Heart left ventricle (tissue), 16 donors: ENCODE results near the gene NEUROG2. TPM values are rescaled to one million over a fixed set of nuclear protein-coding genes. Genes with fewer than 3 reads are reported as not detected.
A peak's percentile ranks its signal among the peaks of the same experiment; 100 is the strongest.

ENCODE experiments used
- ATAC-seq, 4 donors: fragments of 200-7000 bp; cut with Tn5 transposase; one replicate each; pipeline ENCODE4 v1.9.1; 2020 to 2022; ENCODE audit warnings: moderate library complexity in 4 of 4, mild to moderate bottlenecking in 3 of 4, moderate number of reproducible peaks in 1 of 4
- DNase-seq, 5 donors: peaks; one replicate each; pipeline ENCODE4 v3.0.0-alpha.2; 2020
- H3K27ac ChIP-seq, 12 donors: fragments of 200-600 bp; sonication (generic) in 4 of 12; one replicate each; pipeline versions ENCODE4 v1.5.0 to v1.8.0; 2016 to 2022; ENCODE audit warnings: mild to moderate bottlenecking in 2 of 12
- H3K27me3 ChIP-seq, 9 donors: fragments of 200-600 bp; sonication (generic) in 2 of 9; one replicate each; pipeline versions ENCODE4 v1.5.1 to v1.8.0; 2016 to 2022; ENCODE audit warnings: mild to moderate bottlenecking in 3 of 9
- H3K36me3 ChIP-seq, 9 donors: fragments of 200-600 bp; sonication (generic) in 2 of 9; one replicate each; pipeline versions ENCODE4 v1.5.0 to v1.8.0; 2018 to 2022; ENCODE audit warnings: mild to moderate bottlenecking in 2 of 9
- H3K4me1 ChIP-seq, 12 donors: fragments of 200-600 bp; sonication (generic) in 4 of 12; one replicate each; pipeline versions ENCODE4 v1.5.0 to v1.8.0; 2016 to 2022; ENCODE audit warnings: mild to moderate bottlenecking in 3 of 12
- H3K4me3 ChIP-seq, 12 donors: fragments of 200-600 bp; sonication (generic) in 4 of 12; one replicate each; pipeline versions ENCODE4 v1.5.0 to v1.8.0; 2017 to 2022; ENCODE audit warnings: mild to moderate bottlenecking in 9 of 12, moderate library complexity in 4 of 12
- H3K9me3 ChIP-seq, 12 donors: fragments of 200-600 bp; sonication (generic) in 4 of 12; one replicate each; pipeline versions ENCODE4 v1.5.0 to v1.8.0; 2016 to 2022; ENCODE audit warnings: mild to moderate bottlenecking in 1 of 12
- CTCF ChIP-seq, 12 donors: fragments of 200-600 bp; sonication (generic) in 4 of 12; IDR thresholded peaks; one replicate each; pipeline versions ENCODE4 v1.5.0 to v1.8.0; 2018 to 2022; ENCODE audit warnings: antibody characterized with exemption in 12 of 12, mild to moderate bottlenecking in 5 of 12
- POLR2A ChIP-seq, 2 donors: fragments of 450-650 bp; IDR thresholded peaks; one replicate each; pipeline ENCODE4 v1.6.1; 2017; ENCODE audit warnings: antibody characterized with exemption in 2 of 2, mild to moderate bottlenecking in 2 of 2, moderate library complexity in 2 of 2
- WGBS, 4 donors: extraction: QIAGEN DNeasy Blood & Tissue Kit in 2 of 4; methylation state at CpG; one replicate each; pipeline versions ENCODE4 v1.1.5 to v1.1.7; 2013 to 2018; 5-methylcytosine and 5-hydroxymethylcytosine counted together
- intact Hi-C, 10 donors: fragments of 100-400 bp; cut with DNase I; formaldehyde crosslinking; loops; one replicate each; pipeline versions ENCODE4 v1.11.1 to v1.14.2; 2022
- long read RNA-seq, 3 donors: library from polyadenylated mRNA; unstranded; transcript quantifications; one replicate each; pipeline ENCODE4 v2.0.0, GENCODE V29; 2020 to 2021
- polyA plus RNA-seq, 2 donors: library from polyadenylated mRNA; stranded (reverse); fragments of 200-250 nt; gene quantifications; one replicate each; pipeline ENCODE4 v1.2.3, GENCODE V29; 2013
- total RNA-seq, 9 donors: library from RNA; depleted of rRNA in 2 of 9; stranded (reverse); fragments of >200 nt in 2 of 9; fragmentation: NEBNext Ultra II Directional in 3 of 9; extraction: Animal tissue kit (Norgen Biotek cat#: 25700) in 3 of 9; gene quantifications; one replicate each; pipeline versions ENCODE4 v1.1.0 to v1.2.4, GENCODE V29; 2016 to 2023
- donor health status: ischemic (EF 13 %, LVEDD 7.1; RV severe dilation, severe dysfunction).
- donor health status: healthy with polysubstance abuse.
- donor health status: DM: no; HTN: yes; CAD: no.
- donor health status: DM: no; HTN: no; CAD: no.
- donor health status: ischemic (EF 25% LVEDD 6.9; RV normal size, moderate dysfunction).
- donor health status: ischemic (EF 25% LVEDD 5.7; RV mildly dilated, moderate dysfunction).
- donor health status: healthy.
- donor health status: DM: yes; HTN: yes; CAD: no.
- donor health status: ischemic (EF 35%, LVEDD 5.7; RV mildly dilated, moderate dysfunction).
- donor health status: nonischemic (EF 11% LVEDD 7.7; RV severe dilation, severe dysfunction).
- donor health status: DM: yes; HTN: yes; CAD: no.
- donor health status: PGD.
- donor health status: ischemic (EF 29% LVEDD 5.4; RV normal size, mild dysfunction).
- donor health status: nonischemic (EF 23%, LVEDD 6.1; RV moderate dilation, normal function).

Gene NEUROG2
- not detected for total RNA-seq
- not detected for polyA plus RNA-seq
- long read RNA-seq, donor 1 = 0 reads
- long read RNA-seq, donor 2 = 0 reads
- long read RNA-seq, donor 3 = 0 reads

- Histone ChIP-seq H3K9me3 (no peaks in the 10 kb centered on the region), H3K27me3 (peaks cover 82 to 100% (median 96%) of the 10 kb centered on the region in 9 donors), H3K36me3 (no peaks in the 10 kb centered on the region), H3K4me1 (peaks cover 5 to 50% (median 21%) of the 10 kb centered on the region in 12 donors), H3K27ac (no peak within 1 kb of the TSS), H3K4me3 (peak within 1 kb of the TSS; percentile 45 to 66 (median 53))
- ATAC-seq (no peak), DNase-seq (no peak)
- intact Hi-C loops = no loop called here
- TF ChIP-seq POLR2A (IDR thresholded peaks at IDR 0.05) = no peak
- no peak for TF ChIP-seq CTCF (IDR thresholded peaks at IDR 0.05)
- 2 to 3% (median 2%) methylated on average over 15 of the region's 15 CpGs for WGBS, 4 donors
These were observed at the start of gene NEUROG2 for GRCh38 chr4:112516066-112516470. Gene NEUROG2, minus strand, starts transcription at chr4:112516180. Its CDS starts 705 bp downstream, at chr4:112515475.

GRCh38 chr4:112564706-112565270, 48.8 kb upstream of the NEUROG2 start:
- Histone ChIP-seq H3K27ac (no peak overlapping the region), H3K36me3 (no peaks in the 10 kb centered on the region), H3K4me1 (no peaks in the 10 kb centered on the region), H3K4me3 (no peak overlapping the region), H3K27me3 (no peaks in the 10 kb centered on the region), H3K9me3 (peaks cover 0 to 5% (median 0%) of the 10 kb centered on the region in 12 donors)
- TF ChIP-seq POLR2A (IDR thresholded peaks at IDR 0.05) (no peak), CTCF (IDR thresholded peaks at IDR 0.05) (no peak)
- DNase-seq (no peak), ATAC-seq (no peak)
- intact Hi-C loops = no loop called here
- 97 to 98% (median 98%) methylated on average over 25 of the region's 25 CpGs for WGBS, 4 donors

- Histone ChIP-seq H3K27ac (no peak overlapping the region), H3K36me3 (no peaks in the 10 kb centered on the region), H3K27me3 (no peaks in the 10 kb centered on the region), H3K4me3 (no peak overlapping the region), H3K9me3 (peaks cover 0 to 5% (median 0%) of the 10 kb centered on the region in 12 donors), H3K4me1 (no peaks in the 10 kb centered on the region)
- ATAC-seq (no peak), DNase-seq (no peak)
- TF ChIP-seq POLR2A (IDR thresholded peaks at IDR 0.05) (no peak), CTCF (IDR thresholded peaks at IDR 0.05) (no peak)
- intact Hi-C loops = no loop called here
- 78 to 84% (median 79%) methylated on average over 4 of the region's 4 CpGs for WGBS, 4 donors
These were observed 47.6 kb upstream of the NEUROG2 start for GRCh38 chr4:112563431-112564200.

GRCh38 chr4:112562254-112562879, 46.4 kb upstream of the NEUROG2 start:
- TF ChIP-seq POLR2A (IDR thresholded peaks at IDR 0.05) = no peak
- TF ChIP-seq CTCF (IDR thresholded peaks at IDR 0.05) = no peak
- Histone ChIP-seq H3K27me3 (no peaks in the 10 kb centered on the region), H3K36me3 (no peaks in the 10 kb centered on the region), H3K4me1 (no peaks in the 10 kb centered on the region), H3K27ac (no peak overlapping the region), H3K4me3 (no peak overlapping the region), H3K9me3 (peaks cover 0 to 3% (median 0%) of the 10 kb centered on the region in 12 donors)
- intact Hi-C loops = no loop called here
- ATAC-seq (no peak), DNase-seq (no peak)
- 94 to 97% (median 96%) methylated on average over 2 of the region's 2 CpGs for WGBS, 4 donors
